Measurements from ENCODE around the gene BTG4. TPM values are rescaled to one million over a fixed set of nuclear protein-coding genes. Genes with fewer than 3 reads are reported as not detected.

BTG4 gene
- polyA plus RNA-seq, 3 donors, result not detected

- no peak for TF ChIP-seq CTCF (IDR thresholded peaks at IDR 0.05)
- no peak for DNase-seq
- H3K9me3 Mint-ChIP-seq, result peaks cover 0 to 9% (median 0%) of the 10 kb centered on the region in 7 donors
- H3K4me3 ChIP-seq (replicated peaks in 1 of 3; ENCODE audit: low read depth in 2 of 3, low read length in 3 of 3), result no peak overlapping the region
- peaks cover 0 to 8% of the 10 kb centered on the region in 2 donors for H3K9me3 ChIP-seq (replicated peaks in 1 of 2; ENCODE audit: control insufficient read depth in 1 of 2, insufficient read depth in 1 of 2, low read length in 2 of 2)
- no peak overlapping the region for H3K4me3 Mint-ChIP-seq
- peaks cover 21 to 38% of the 10 kb centered on the region in 2 donors for H3K27me3 ChIP-seq (ENCODE audit: control insufficient read depth in 2 of 2, insufficient read depth in 2 of 2, low read length in 2 of 2)
- peaks cover 3 to 6% of the 10 kb centered on the region in 2 donors for H3K36me3 Mint-ChIP-seq
- no peak overlapping the region for H2AFZ ChIP-seq (ENCODE audit: insufficient read depth, low read depth, low read length, poor library complexity, severe bottlenecking)
- no peak overlapping the region for H3K9ac ChIP-seq (ENCODE audit: insufficient read depth, low read length, poor library complexity, severe bottlenecking)
- peaks cover 19 to 25% of the 10 kb centered on the region in 2 donors for H3K4me1 ChIP-seq (ENCODE audit: control insufficient read depth in 1 of 2, insufficient read depth in 2 of 2, low read length in 2 of 2)
- peaks cover 26% of the 10 kb centered on the region for H3K4me1 Mint-ChIP-seq
- H4K20me1 ChIP-seq (ENCODE audit: insufficient read depth, low read length), result no peaks in the 10 kb centered on the region
- H3K36me3 ChIP-seq (replicated peaks in 1 of 2; ENCODE audit: control insufficient read depth in 1 of 2, insufficient read depth in 2 of 2, low read length in 2 of 2), result no peaks in the 10 kb centered on the region
- H3K27ac ChIP-seq (ENCODE audit: low read depth in 1 of 2, low read length in 2 of 2), result no peak overlapping the region
- no peak overlapping the region for H3K27ac Mint-ChIP-seq
- no peaks in the 10 kb centered on the region for H3K79me2 ChIP-seq (ENCODE audit: insufficient read depth, low read length)
- H3K27me3 Mint-ChIP-seq (ENCODE audit: low read depth in 3 of 3), result peaks cover 33 to 39% (median 33%) of the 10 kb centered on the region in 3 donors
- H3K4me2 ChIP-seq (replicated peaks; ENCODE audit: extremely low read depth, low read length, poor library complexity, severe bottlenecking), result no peak overlapping the region
- intact Hi-C loops (cut with micrococcal nuclease), result no loop called here
- 73% methylated on average over 7 of the region's 10 CpGs for WGBS (ENCODE audit: insufficient coverage)
Measured at GRCh38 chr11:111542606-111543275, 30.6 kb upstream of the BTG4 start.

- Mint-ChIP-seq H3K27ac (peak overlapping the region in 1 of 7 donors; percentile 8), H3K4me1 (peaks cover 26% of the 10 kb centered on the region), H3K4me3 (peak overlapping the region; percentile 78 to 97), H3K27me3 (ENCODE audit: low read depth in 3 of 3) (peaks cover 33 to 45% (median 36%) of the 10 kb centered on the region in 3 donors), H3K9me3 (peaks cover 0 to 9% (median 0%) of the 10 kb centered on the region in 7 donors), H3K36me3 (peaks cover 3 to 6% of the 10 kb centered on the region in 2 donors)
- peak in 1 of 3 donors; percentile 24 for DNase-seq
- H3K79me2 ChIP-seq (ENCODE audit: insufficient read depth, low read length), result no peaks in the 10 kb centered on the region
- peaks cover 21 to 38% of the 10 kb centered on the region in 2 donors for H3K27me3 ChIP-seq (ENCODE audit: control insufficient read depth in 2 of 2, insufficient read depth in 2 of 2, low read length in 2 of 2)
- WGBS (ENCODE audit: insufficient coverage), result 3% methylated on average over 30 of the region's 41 CpGs
- peak overlapping the region; percentile 48 for H3K9ac ChIP-seq (ENCODE audit: insufficient read depth, low read length, poor library complexity, severe bottlenecking)
- no peak for TF ChIP-seq CTCF (IDR thresholded peaks at IDR 0.05)
- no peaks in the 10 kb centered on the region for H4K20me1 ChIP-seq (ENCODE audit: insufficient read depth, low read length)
- H3K4me3 ChIP-seq (replicated peaks in 1 of 3; ENCODE audit: low read depth in 2 of 3, low read length in 3 of 3), result peak overlapping the region; percentile 3 to 72 (median 34)
- peak overlapping the region; percentile 60 for H2AFZ ChIP-seq (ENCODE audit: insufficient read depth, low read depth, low read length, poor library complexity, severe bottlenecking)
- intact Hi-C loops (cut with micrococcal nuclease), result no loop called here
- H3K36me3 ChIP-seq (replicated peaks in 1 of 2; ENCODE audit: control insufficient read depth in 1 of 2, insufficient read depth in 2 of 2, low read length in 2 of 2), result no peaks in the 10 kb centered on the region
- peaks cover 0 to 8% of the 10 kb centered on the region in 2 donors for H3K9me3 ChIP-seq (replicated peaks in 1 of 2; ENCODE audit: control insufficient read depth in 1 of 2, insufficient read depth in 1 of 2, low read length in 2 of 2)
- peak overlapping the region; percentile 76 for H3K4me2 ChIP-seq (replicated peaks; ENCODE audit: extremely low read depth, low read length, poor library complexity, severe bottlenecking)
- H3K4me1 ChIP-seq (ENCODE audit: control insufficient read depth in 1 of 2, insufficient read depth in 2 of 2, low read length in 2 of 2), result peaks cover 19 to 25% of the 10 kb centered on the region in 2 donors
- no peak overlapping the region for H3K27ac ChIP-seq (ENCODE audit: low read depth in 1 of 2, low read length in 2 of 2)
Measured at GRCh38 chr11:111541254-111542061, 29.3 kb upstream of the BTG4 start.
